Esophagus muscularis mucosa (tissue), 3 donors: ENCODE data around the gene OR4P4.

Source experiments
- EP300 ChIP-seq: sonication (generic); formaldehyde crosslinking; IDR thresholded peaks from one replicate; pipeline ENCODE4 v1.6.1; 2017; ENCODE audit warnings: antibody characterized with exemption
- TF ChIP-seq, protein P1 (sequence below), 3 experiments: fragments of 200-600 bp in 2 of 3; fragments of 450-650 bp in 1 of 3; sonication (generic) in 2 of 3; IDR thresholded peaks; one replicate each; pipeline ENCODE4 v1.5.1; 2017 to 2019; ENCODE audit warnings: antibody characterized with exemption in 3 of 3, mild to moderate bottlenecking in 2 of 3, moderate library complexity in 1 of 3

DNA sequence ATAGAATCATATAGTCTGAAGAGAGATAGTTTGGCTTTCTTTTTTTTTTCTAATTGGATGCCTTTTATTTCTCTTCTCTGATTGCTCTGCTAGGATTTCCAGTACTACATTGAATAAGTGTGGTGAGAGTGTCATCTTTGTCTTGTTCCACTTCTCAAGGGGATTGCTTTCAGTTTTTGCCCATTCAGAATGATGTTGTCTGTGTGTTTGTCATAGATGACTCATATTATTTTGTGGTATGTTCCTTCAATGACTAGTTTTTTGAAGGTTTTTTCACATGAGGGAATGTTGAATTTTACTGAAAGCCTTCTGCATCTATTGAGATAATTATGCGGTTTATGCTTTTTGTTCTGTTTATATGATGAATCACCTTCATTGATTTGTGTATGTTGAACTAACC, 10.4 kb upstream of the OR4P4 start:
- TF ChIP-seq, protein P1, sequence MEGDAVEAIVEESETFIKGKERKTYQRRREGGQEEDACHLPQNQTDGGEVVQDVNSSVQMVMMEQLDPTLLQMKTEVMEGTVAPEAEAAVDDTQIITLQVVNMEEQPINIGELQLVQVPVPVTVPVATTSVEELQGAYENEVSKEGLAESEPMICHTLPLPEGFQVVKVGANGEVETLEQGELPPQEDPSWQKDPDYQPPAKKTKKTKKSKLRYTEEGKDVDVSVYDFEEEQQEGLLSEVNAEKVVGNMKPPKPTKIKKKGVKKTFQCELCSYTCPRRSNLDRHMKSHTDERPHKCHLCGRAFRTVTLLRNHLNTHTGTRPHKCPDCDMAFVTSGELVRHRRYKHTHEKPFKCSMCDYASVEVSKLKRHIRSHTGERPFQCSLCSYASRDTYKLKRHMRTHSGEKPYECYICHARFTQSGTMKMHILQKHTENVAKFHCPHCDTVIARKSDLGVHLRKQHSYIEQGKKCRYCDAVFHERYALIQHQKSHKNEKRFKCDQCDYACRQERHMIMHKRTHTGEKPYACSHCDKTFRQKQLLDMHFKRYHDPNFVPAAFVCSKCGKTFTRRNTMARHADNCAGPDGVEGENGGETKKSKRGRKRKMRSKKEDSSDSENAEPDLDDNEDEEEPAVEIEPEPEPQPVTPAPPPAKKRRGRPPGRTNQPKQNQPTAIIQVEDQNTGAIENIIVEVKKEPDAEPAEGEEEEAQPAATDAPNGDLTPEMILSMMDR (IDR thresholded peaks at IDR 0.05) = no peak
- no peak for TF ChIP-seq EP300
